Measurements from ENCODE around the gene RASGRP3.

Gene RASGRP3

GRCh38 chr2:33522576-33522975 is 46.1 kb downstream of the RASGRP3 start:
- DNase-seq (ENCODE audit: low read depth in 2 of 2), result no peak

GRCh38 chr2:33525666-33526065 is 49.2 kb downstream of the RASGRP3 start:
- DNase-seq (ENCODE audit: low read depth in 2 of 2), result no peak

- DNase-seq (ENCODE audit: low read depth in 2 of 2), result no peak
Measured at GRCh38 chr2:33526132-33526531, 49.7 kb downstream of the RASGRP3 start.

GRCh38 chr2:33526921-33527320 is 50.5 kb downstream of the RASGRP3 start:
- DNase-seq (ENCODE audit: low read depth in 2 of 2), result no peak

GRCh38 chr2:33528441-33528950 is 52.0 kb downstream of the RASGRP3 start:
- DNase-seq (ENCODE audit: low read depth in 2 of 2), result no peak

- DNase-seq (ENCODE audit: low read depth in 2 of 2), result no peak
Measured at GRCh38 chr2:33529771-33530481, 53.5 kb downstream of the RASGRP3 start.

- no peak for DNase-seq (ENCODE audit: low read depth in 2 of 2)
Measured at GRCh38 chr2:33530690-33531548, 54.5 kb downstream of the RASGRP3 start.

GRCh38 chr2:33531549-33532059 is 55.2 kb downstream of the RASGRP3 start:
- DNase-seq (ENCODE audit: low read depth in 2 of 2), result no peak

- no peak for DNase-seq (ENCODE audit: low read depth in 2 of 2)
Measured at GRCh38 chr2:33532146-33532545, 55.7 kb downstream of the RASGRP3 start.

GRCh38 chr2:33532966-33533365 is 56.5 kb downstream of the RASGRP3 start:
- no peak for DNase-seq (ENCODE audit: low read depth in 2 of 2)

GRCh38 chr2:33535421-33535820 is 59.0 kb downstream of the RASGRP3 start:
- DNase-seq (ENCODE audit: low read depth in 2 of 2), result no peak

- no peak for DNase-seq (ENCODE audit: low read depth in 2 of 2)
Measured at GRCh38 chr2:33541243-33541642, 64.8 kb downstream of the RASGRP3 start.

- no peak for DNase-seq (ENCODE audit: low read depth in 2 of 2)
Measured at GRCh38 chr2:33550206-33550605, 73.8 kb downstream of the RASGRP3 start.

GRCh38 chr2:33552758-33553461 is 76.5 kb downstream of the RASGRP3 start:
- no peak for DNase-seq (ENCODE audit: low read depth in 2 of 2)

GRCh38 chr2:33555681-33556080 is 79.2 kb downstream of the RASGRP3 start:
- DNase-seq (ENCODE audit: low read depth in 2 of 2), result no peak

- no peak for DNase-seq (ENCODE audit: low read depth in 2 of 2)
Measured at GRCh38 chr2:33559328-33559727, 82.9 kb downstream of the RASGRP3 start.

GRCh38 chr2:33560017-33560416 is 83.6 kb downstream of the RASGRP3 start:
- no peak for DNase-seq (ENCODE audit: low read depth in 2 of 2)

GRCh38 chr2:33561872-33562271 is 85.4 kb downstream of the RASGRP3 start:
- DNase-seq (ENCODE audit: low read depth in 2 of 2), result no peak

GRCh38 chr2:33570681-33571080 is 94.2 kb downstream of the RASGRP3 start:
- no peak for DNase-seq (ENCODE audit: low read depth in 2 of 2)

GRCh38 chr2:33573657-33574056 is 97.2 kb downstream of the RASGRP3 start:
- no peak for DNase-seq (ENCODE audit: low read depth in 2 of 2)

GRCh38 chr2:33577084-33577483 is 100.6 kb downstream of the RASGRP3 start:
- no peak for DNase-seq (ENCODE audit: low read depth in 2 of 2)

- DNase-seq (ENCODE audit: low read depth in 2 of 2), result no peak
Measured at GRCh38 chr2:33577668-33578067, 101.2 kb downstream of the RASGRP3 start.
